Transverse colon (tissue), 4 donors: ENCODE measurements around the gene PKDCC. TPM values are rescaled to one million over a fixed set of nuclear protein-coding genes. Genes with fewer than 3 reads are reported as not detected.
A peak's percentile ranks its signal among the peaks of the same experiment; 100 is the strongest.

Experiments used
- DNase-seq: peaks from one replicate; pipeline ENCODE4 v3.0.0-alpha.2; 2019
- H3K27ac ChIP-seq, 4 donors: fragments of 200-600 bp; sonication (generic); 2 replicates each; pipeline ENCODE4 v1.5.1; 2016 to 2018; ENCODE audit warnings: inconsistent platforms in 4 of 4
- H3K27me3 ChIP-seq: fragments of 200-600 bp; sonication (generic); 2 replicates; pipeline ENCODE4 v1.5.1; 2017; ENCODE audit warnings: inconsistent platforms
- H3K36me3 ChIP-seq, 4 donors: fragments of 200-600 bp; sonication (generic); 2 replicates each; pipeline ENCODE4 v1.5.1; 2017 to 2019; ENCODE audit warnings: inconsistent platforms in 4 of 4
- H3K4me1 ChIP-seq, 4 donors: fragments of 200-600 bp; sonication (generic); 2 replicates each; pipeline ENCODE4 v1.5.1; 2017 to 2020; ENCODE audit warnings: inconsistent platforms in 4 of 4
- H3K4me3 ChIP-seq, 4 donors: fragments of 200-600 bp; sonication (generic); 1 replicate in 1 of 4; 2 replicates in 3 of 4; pipeline versions ENCODE4 v1.5.1 to v1.6.1; 2017 to 2019; ENCODE audit warnings: inconsistent platforms in 4 of 4
- H3K9me3 ChIP-seq, 2 donors: fragments of 200-600 bp; sonication (generic); 2 replicates each; pipeline ENCODE4 v1.5.1; 2017 to 2019; ENCODE audit warnings: inconsistent platforms in 2 of 2
- EP300 ChIP-seq: sonication (generic); formaldehyde crosslinking; IDR thresholded peaks from one replicate; pipeline ENCODE4 v1.6.1; 2017; ENCODE audit warnings: antibody characterized with exemption, low read depth
- POLR2A ChIP-seq: fragments of 450-650 bp; IDR thresholded peaks from one replicate; pipeline ENCODE4 v1.6.1; 2016; ENCODE audit warnings: antibody characterized with exemption, mild to moderate bottlenecking, moderate library complexity
- POLR2AphosphoS5 ChIP-seq, 3 donors: sonication (generic); formaldehyde crosslinking; IDR thresholded peaks; one replicate each; pipeline ENCODE4 v1.6.1; 2016; ENCODE audit warnings: antibody characterized with exemption in 3 of 3
- WGBS, 2 donors: methylation state at CpG; one replicate each; pipeline ENCODE4 v1.1.5; 2018; ENCODE audit warnings: low coverage in 1 of 2; 5-methylcytosine and 5-hydroxymethylcytosine counted together
- in situ Hi-C, 4 donors: fragments of 200-750 bp; cut with MboI; loops; one replicate each; pipeline versions ENCODE4 v1.15.0 to v1.15.1; 2017; ENCODE audit warnings: low sequenced_read_pairs in 3 of 4, low pct_ligation_motif_present in 1 of 4, low pct_unique_long_range_greater_than_20kb in 1 of 4
- intact Hi-C: fragments of 100-400 bp; cut with DNase I; formaldehyde crosslinking; loops from one replicate; pipeline ENCODE4 v1.15.1; 2023; ENCODE audit warnings: low total_unique reads
- total RNA-seq, 4 donors: library from RNA; depleted of rRNA; stranded (reverse); fragments of >200 nt; gene quantifications; one replicate each; pipeline ENCODE4 v1.1.0, GENCODE V29; 2016
- TF ChIP-seq, protein P1 (sequence below), 5 experiments: fragments of 200-600 bp in 3 of 5; fragments of 450-650 bp in 2 of 5; sonication (generic) in 3 of 5; IDR thresholded peaks; 1 replicate in 2 of 5; 2 replicates in 3 of 5; pipeline ENCODE4 v1.5.1; 2016 to 2017; ENCODE audit warnings: antibody characterized with exemption in 5 of 5, inconsistent platforms in 3 of 5, mild to moderate bottlenecking in 2 of 5, moderate library complexity in 1 of 5

PKDCC gene
- total RNA-seq, 4 donors from 2014 or later, result 60.6 to 108 (median 74.6) TPM

DNA sequence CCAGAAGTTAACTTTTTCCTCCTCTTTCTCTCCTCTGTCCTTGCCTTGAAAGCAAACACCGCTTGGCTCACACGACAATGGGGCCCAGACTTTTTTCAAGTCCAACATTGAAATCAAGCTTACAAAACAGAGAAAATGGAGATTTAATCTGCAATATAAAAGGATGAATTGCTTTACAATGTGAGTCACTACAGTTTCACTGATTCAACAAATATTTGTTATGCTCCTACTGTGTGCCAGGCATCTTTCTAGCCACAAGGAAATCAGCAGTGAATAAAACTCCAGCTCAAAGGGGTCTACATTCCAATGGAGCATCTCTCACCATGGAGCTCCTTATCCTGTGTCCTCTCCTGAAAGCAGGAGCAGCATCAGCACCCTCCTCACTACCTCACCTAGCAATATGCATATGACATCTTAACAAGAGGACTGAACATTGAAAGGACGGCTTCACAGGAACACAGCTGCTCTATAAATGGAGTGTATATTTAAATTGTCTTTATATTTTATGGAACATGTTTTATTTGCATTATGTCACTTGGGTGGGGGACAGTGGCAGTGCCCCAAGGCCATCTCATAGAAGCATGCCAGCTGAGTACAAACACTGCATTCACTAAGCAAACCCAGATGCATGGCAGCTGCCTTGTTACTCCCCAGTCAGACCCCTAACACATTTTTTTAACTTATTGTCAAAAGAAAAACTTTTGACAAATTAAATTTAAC is 39.5 kb downstream of the PKDCC start:
- 58 to 69% methylated on average over 3 of the region's 3 CpGs for WGBS, 2 donors
- intact Hi-C loops (no loop called here), in situ Hi-C loops (loop anchor here in 2 of 4 donors (5.0 to 25.0 kb wide), 2 partner anchors 215 to 275 kb away; partner anchors contain the start of gene COX7A2L (in 1 of the 2))
- no peaks in the 10 kb centered on the region for H3K27me3 ChIP-seq
- H3K36me3 ChIP-seq, result no peaks in the 10 kb centered on the region
- no peaks in the 10 kb centered on the region for H3K9me3 ChIP-seq
- H3K4me3 ChIP-seq, result no peak overlapping the region
- DNase-seq, result no peak
- TF ChIP-seq EP300, result no peak
- TF ChIP-seq POLR2A, result no peak
- TF ChIP-seq, protein P1, sequence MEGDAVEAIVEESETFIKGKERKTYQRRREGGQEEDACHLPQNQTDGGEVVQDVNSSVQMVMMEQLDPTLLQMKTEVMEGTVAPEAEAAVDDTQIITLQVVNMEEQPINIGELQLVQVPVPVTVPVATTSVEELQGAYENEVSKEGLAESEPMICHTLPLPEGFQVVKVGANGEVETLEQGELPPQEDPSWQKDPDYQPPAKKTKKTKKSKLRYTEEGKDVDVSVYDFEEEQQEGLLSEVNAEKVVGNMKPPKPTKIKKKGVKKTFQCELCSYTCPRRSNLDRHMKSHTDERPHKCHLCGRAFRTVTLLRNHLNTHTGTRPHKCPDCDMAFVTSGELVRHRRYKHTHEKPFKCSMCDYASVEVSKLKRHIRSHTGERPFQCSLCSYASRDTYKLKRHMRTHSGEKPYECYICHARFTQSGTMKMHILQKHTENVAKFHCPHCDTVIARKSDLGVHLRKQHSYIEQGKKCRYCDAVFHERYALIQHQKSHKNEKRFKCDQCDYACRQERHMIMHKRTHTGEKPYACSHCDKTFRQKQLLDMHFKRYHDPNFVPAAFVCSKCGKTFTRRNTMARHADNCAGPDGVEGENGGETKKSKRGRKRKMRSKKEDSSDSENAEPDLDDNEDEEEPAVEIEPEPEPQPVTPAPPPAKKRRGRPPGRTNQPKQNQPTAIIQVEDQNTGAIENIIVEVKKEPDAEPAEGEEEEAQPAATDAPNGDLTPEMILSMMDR (IDR thresholded peaks at IDR 0.05), result no peak
- TF ChIP-seq POLR2AphosphoS5 (IDR thresholded peaks at IDR 0.05), result no peak
- H3K27ac ChIP-seq, result peak overlapping the region in 1 of 4 donors; percentile 60
- H3K4me1 ChIP-seq, result peaks cover 6 to 49% (median 25%) of the 10 kb centered on the region in 4 donors

DNA sequence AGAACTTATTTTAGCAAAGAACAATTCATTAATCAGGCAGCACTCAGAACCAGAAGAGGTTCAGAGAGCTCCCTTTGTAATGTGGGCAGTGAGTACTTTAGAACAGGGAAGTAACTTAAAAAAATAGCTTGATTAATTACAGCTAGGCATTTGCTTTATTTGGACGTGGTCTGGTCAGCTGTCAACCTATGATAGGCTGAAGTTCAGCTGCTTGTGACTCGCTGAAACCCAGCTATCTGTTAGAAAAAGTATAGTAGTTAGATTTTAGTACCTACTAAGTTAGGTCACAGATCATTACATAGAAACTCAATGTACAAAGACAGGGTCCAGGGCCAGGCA is 40.0 kb downstream of the PKDCC start:
- WGBS, 2 donors, result 46 to 55% methylated on average over 2 of the region's 2 CpGs
- Histone ChIP-seq H3K9me3 (no peaks in the 10 kb centered on the region), H3K27ac (peak overlapping the region in 1 of 4 donors; percentile 60), H3K27me3 (no peaks in the 10 kb centered on the region), H3K4me1 (peaks cover 6 to 54% (median 29%) of the 10 kb centered on the region in 4 donors), H3K36me3 (no peaks in the 10 kb centered on the region), H3K4me3 (no peak overlapping the region)
- intact Hi-C loops (no loop called here), in situ Hi-C loops (loop anchor here in 2 of 4 donors (5.0 to 25.0 kb wide), 2 partner anchors 216 to 274 kb away; partner anchors contain the start of gene COX7A2L (in 1 of the 2))
- TF ChIP-seq POLR2A (no peak), EP300 (no peak), POLR2AphosphoS5 (IDR thresholded peaks at IDR 0.05) (no peak)
- TF ChIP-seq, protein P1 (IDR thresholded peaks at IDR 0.05), result no peak
- DNase-seq, result no peak

DNA sequence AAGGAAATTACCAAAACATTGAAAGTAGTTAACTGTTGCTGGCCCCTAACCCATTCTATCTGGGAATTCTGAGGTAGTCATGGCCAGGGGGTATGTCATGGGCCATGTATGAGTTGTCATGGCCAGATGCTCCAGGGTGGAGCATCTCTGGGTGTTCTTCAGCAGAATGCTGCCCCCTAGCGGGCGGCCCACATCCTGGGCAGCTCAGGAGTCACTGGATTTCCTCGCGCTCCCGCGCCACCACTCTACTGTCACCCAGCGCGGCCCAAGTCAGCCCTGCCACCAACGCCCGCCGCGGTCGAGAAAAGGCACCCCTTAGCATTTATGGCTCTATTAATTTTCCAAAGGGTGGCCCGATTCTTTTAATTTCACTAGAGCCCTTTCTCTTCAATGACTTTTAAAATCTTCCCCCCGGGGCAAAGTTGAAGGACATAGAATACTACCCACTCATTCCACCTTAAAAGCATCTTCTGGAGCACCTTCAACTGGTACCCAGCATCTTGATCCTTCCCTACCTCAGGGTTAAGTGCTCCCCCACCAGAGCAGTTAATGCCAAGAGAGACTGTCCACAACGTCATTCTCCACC is 41.6 kb downstream of the PKDCC start:
- H3K36me3 ChIP-seq, result no peaks in the 10 kb centered on the region
- H3K27me3 ChIP-seq, result no peaks in the 10 kb centered on the region
- intact Hi-C loops, result no loop called here
- H3K27ac ChIP-seq, result no peak overlapping the region
- TF ChIP-seq, protein P1 (IDR thresholded peaks at IDR 0.05), result peak in 4 of 5 experiments; percentile 27 to 63 (median 38)
- no peak for TF ChIP-seq EP300
- H3K4me3 ChIP-seq, result no peak overlapping the region
- DNase-seq, result peak; percentile 69
- peaks cover 0 to 45% (median 20%) of the 10 kb centered on the region in 4 donors for H3K4me1 ChIP-seq
- H3K9me3 ChIP-seq, result no peaks in the 10 kb centered on the region
- in situ Hi-C loops, result loop anchor here in 2 of 4 donors (5.0 to 25.0 kb wide), 2 partner anchors 217 to 273 kb away; partner anchors contain the start of gene COX7A2L (in 1 of the 2)
- WGBS, 2 donors, result 72 to 91% methylated on average over 7 to 16 of the region's 16 CpGs

DNA sequence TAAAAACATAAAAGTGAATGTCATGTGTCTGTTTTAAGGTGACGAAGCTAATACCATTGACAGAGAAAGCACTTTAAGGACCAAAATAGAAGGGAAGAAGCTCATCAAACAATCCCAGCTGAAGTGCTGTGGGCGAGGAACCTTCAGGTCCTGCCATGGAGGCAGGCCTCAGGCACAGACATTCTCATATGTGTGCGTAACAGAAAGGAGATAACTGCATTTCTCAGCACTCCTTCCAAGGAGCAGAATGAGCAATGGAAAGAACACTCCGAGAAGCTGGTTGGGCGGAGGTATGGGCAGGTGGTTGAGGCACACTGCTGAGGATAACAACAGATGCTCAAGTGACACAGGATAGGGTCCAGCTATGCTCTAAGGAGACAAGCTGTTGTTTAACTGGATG is 42.4 kb downstream of the PKDCC start:
- WGBS, 2 donors, result 83 to 91% methylated on average over 2 to 5 of the region's 5 CpGs
- Histone ChIP-seq H3K36me3 (no peaks in the 10 kb centered on the region), H3K27ac (no peak overlapping the region), H3K9me3 (no peaks in the 10 kb centered on the region), H3K27me3 (no peaks in the 10 kb centered on the region), H3K4me1 (peaks cover 0 to 41% (median 15%) of the 10 kb centered on the region in 4 donors), H3K4me3 (no peak overlapping the region)
- TF ChIP-seq POLR2AphosphoS5 (IDR thresholded peaks at IDR 0.05), result no peak
- no peak for TF ChIP-seq EP300
- no peak for TF ChIP-seq POLR2A
- TF ChIP-seq, protein P1 (IDR thresholded peaks at IDR 0.05), result no peak
- no peak for DNase-seq
- intact Hi-C loops (loop anchor here (5.0 to 10.0 kb wide), 2 partner anchors 145 to 498 kb away; no protein-coding TSS in a partner anchor), in situ Hi-C loops (loop anchor here in 3 of 4 donors (10.0 to 25.0 kb wide), 4 partner anchors 105 to 272 kb away; partner anchors contain the start of gene COX7A2L (in 1 of the 3))
